ENCODE measurements around the gene CCDC181. TPM values are rescaled to one million over a fixed set of nuclear protein-coding genes. Genes with fewer than 3 reads are reported as not detected.
A peak's percentile ranks its signal among the peaks of the same experiment; 100 is the strongest.

Gene CCDC181
- total RNA-seq, 5 donors from 2014 or later (not counting 1 experiment from before 2014, with no cell fraction given): not detected

- Mint-ChIP-seq H3K4me3 (no peak overlapping the region), H3K27ac (no peak overlapping the region), H3K27me3 (no peaks in the 10 kb centered on the region), H3K36me3 (peaks cover 42% of the 10 kb centered on the region), H3K4me1 (no peaks in the 10 kb centered on the region), H3K9me3 (no peaks in the 10 kb centered on the region)
- ChIA-PET CTCF (interaction anchor here in 1 of 2 donors (0.6 to 1.1 kb wide), 2 partner anchors 35 to 154 kb away, joined by 4 read pairs; no protein-coding TSS in a partner anchor), POLR2A (interaction anchor here in 1 of 2 donors (1.0 kb wide), 1 partner anchor 974 kb away, joined by 3 read pairs; no protein-coding TSS in a partner anchor)
- ATAC-seq (replicated peaks in 1 of 4) (no peak), DNase-seq (no peak)
- Histone ChIP-seq H3K4me3 (ENCODE audit: control insufficient read depth in 1 of 2, extremely low read depth in 1 of 2, low read length in 1 of 2) (no peak overlapping the region), H3K4me1 (ENCODE audit: control insufficient read depth in 1 of 2, extremely low read depth in 1 of 2, insufficient read depth in 2 of 2, low read length in 2 of 2) (no peaks in the 10 kb centered on the region), H3K36me3 (ENCODE audit: control insufficient read depth in 2 of 2, extremely low read depth in 1 of 2, insufficient read depth in 1 of 2, low read length in 1 of 2) (peaks cover 6 to 71% of the 10 kb centered on the region in 2 donors), H3K9me3 (no peaks in the 10 kb centered on the region), H3K27me3 (replicated peaks in 1 of 2; ENCODE audit: control insufficient read depth in 2 of 2, extremely low read depth in 1 of 2, insufficient read depth in 2 of 2, low read length in 1 of 2) (no peaks in the 10 kb centered on the region), H3K27ac (ENCODE audit: low read length) (no peak overlapping the region)
- WGBS (ENCODE audit: insufficient coverage): 95% methylated on average over 2 of the region's 4 CpGs
Observed at GRCh38 chr1:169383449-169383848, 43.8 kb downstream of the CCDC181 start.

DNA sequence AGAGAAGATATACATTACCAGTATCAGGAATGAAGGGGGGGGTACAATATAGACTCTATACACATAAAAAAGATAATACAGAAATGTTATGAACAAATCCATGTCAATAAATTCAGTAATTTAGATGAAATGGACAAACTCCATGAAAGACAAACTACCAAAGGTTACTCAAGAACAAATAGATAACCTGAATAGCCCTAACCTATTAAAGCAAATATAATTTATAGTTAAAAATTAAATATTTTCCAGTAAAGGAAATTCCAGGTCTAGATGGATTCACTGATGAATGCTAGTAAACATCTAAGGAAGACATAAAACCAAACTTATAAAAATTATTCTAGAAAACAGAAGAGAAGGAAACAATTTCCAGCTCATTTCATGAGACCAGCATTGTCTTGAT is 46.1 kb downstream of the CCDC181 start:
- Histone ChIP-seq H3K36me3 (ENCODE audit: control insufficient read depth in 2 of 2, extremely low read depth in 1 of 2, insufficient read depth in 1 of 2, low read length in 1 of 2) (peaks cover 6 to 73% of the 10 kb centered on the region in 2 donors), H3K27me3 (replicated peaks in 1 of 2; ENCODE audit: control insufficient read depth in 2 of 2, extremely low read depth in 1 of 2, insufficient read depth in 2 of 2, low read length in 1 of 2) (no peaks in the 10 kb centered on the region), H3K4me1 (ENCODE audit: control insufficient read depth in 1 of 2, extremely low read depth in 1 of 2, insufficient read depth in 2 of 2, low read length in 2 of 2) (no peaks in the 10 kb centered on the region), H3K4me3 (ENCODE audit: control insufficient read depth in 1 of 2, extremely low read depth in 1 of 2, low read length in 1 of 2) (no peak overlapping the region), H3K27ac (ENCODE audit: low read length) (no peak overlapping the region), H3K9me3 (no peaks in the 10 kb centered on the region)
- ATAC-seq (replicated peaks in 1 of 4) (no peak), DNase-seq (no peak)
- peaks cover 0 to 2% (median 0%) of the 10 kb centered on the region in 3 donors for H3K4me1 Mint-ChIP-seq
- H3K27me3 Mint-ChIP-seq: no peaks in the 10 kb centered on the region
- ChIA-PET POLR2A (no interaction called here), CTCF (interaction anchor here in 1 of 2 donors (0.6 kb wide), 1 partner anchor 26 kb away, joined by 5 read pairs; no protein-coding TSS in a partner anchor)
- no peak overlapping the region for H3K4me3 Mint-ChIP-seq
- no peak overlapping the region for H3K27ac Mint-ChIP-seq
- no peaks in the 10 kb centered on the region for H3K9me3 Mint-ChIP-seq
- H3K36me3 Mint-ChIP-seq: peaks cover 49% of the 10 kb centered on the region

DNA sequence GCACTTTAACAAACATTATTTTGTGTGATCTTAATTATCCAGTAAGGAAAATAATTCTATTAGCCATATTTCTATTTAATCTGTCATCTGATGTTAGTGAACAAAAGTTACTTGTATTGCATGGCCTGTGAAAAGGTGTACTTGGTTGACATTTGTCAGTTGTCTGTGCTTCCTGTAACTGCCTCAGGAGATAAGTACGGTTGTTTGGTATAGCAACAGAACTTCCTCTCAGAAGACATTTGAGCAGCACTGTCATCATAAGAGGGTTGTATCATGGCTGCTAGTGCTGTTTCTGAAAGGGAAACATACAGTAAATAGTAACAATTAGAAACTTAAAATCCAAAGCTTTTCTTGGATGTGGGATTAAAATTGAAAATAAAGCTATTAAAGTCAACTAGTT is 55.9 kb downstream of the CCDC181 start:
- H3K27ac Mint-ChIP-seq: no peak overlapping the region
- peaks cover 4 to 31% of the 10 kb centered on the region in 2 experiments for H3K4me1 ChIP-seq (ENCODE audit: control insufficient read depth in 1 of 2, extremely low read depth in 1 of 2, insufficient read depth in 2 of 2, low read length in 2 of 2)
- no peak overlapping the region for H3K4me3 Mint-ChIP-seq
- H3K4me1 Mint-ChIP-seq: peaks cover 16 to 31% (median 30%) of the 10 kb centered on the region in 3 donors
- ChIA-PET POLR2A (interaction anchor here in 1 of 2 donors (0.5 kb wide), 1 partner anchor 322 kb away, joined by 5 read pairs; no protein-coding TSS in a partner anchor), CTCF (interaction anchor here in 1 of 2 donors (0.5 kb wide), 1 partner anchor 119 kb away, joined by 4 read pairs; no protein-coding TSS in a partner anchor)
- H3K27ac ChIP-seq (ENCODE audit: low read length): peak overlapping the region; percentile 4
- H3K27me3 ChIP-seq (replicated peaks in 1 of 2; ENCODE audit: control insufficient read depth in 2 of 2, extremely low read depth in 1 of 2, insufficient read depth in 2 of 2, low read length in 1 of 2): no peaks in the 10 kb centered on the region
- peaks cover 0 to 6% of the 10 kb centered on the region in 2 donors for H3K36me3 ChIP-seq (ENCODE audit: control insufficient read depth in 2 of 2, extremely low read depth in 1 of 2, insufficient read depth in 1 of 2, low read length in 1 of 2)
- ATAC-seq (replicated peaks in 1 of 4) (no peak), DNase-seq (peak in 1 of 35 experiments; percentile 33)
- no peaks in the 10 kb centered on the region for H3K27me3 Mint-ChIP-seq
- H3K9me3 Mint-ChIP-seq: no peaks in the 10 kb centered on the region
- peaks cover 31% of the 10 kb centered on the region for H3K36me3 Mint-ChIP-seq
- no peak overlapping the region for H3K4me3 ChIP-seq (ENCODE audit: control insufficient read depth in 1 of 2, extremely low read depth in 1 of 2, low read length in 1 of 2)
- WGBS (ENCODE audit: insufficient coverage): 20% methylated on average over 1 of the region's 1 CpG
- H3K9me3 ChIP-seq: no peaks in the 10 kb centered on the region

DNA sequence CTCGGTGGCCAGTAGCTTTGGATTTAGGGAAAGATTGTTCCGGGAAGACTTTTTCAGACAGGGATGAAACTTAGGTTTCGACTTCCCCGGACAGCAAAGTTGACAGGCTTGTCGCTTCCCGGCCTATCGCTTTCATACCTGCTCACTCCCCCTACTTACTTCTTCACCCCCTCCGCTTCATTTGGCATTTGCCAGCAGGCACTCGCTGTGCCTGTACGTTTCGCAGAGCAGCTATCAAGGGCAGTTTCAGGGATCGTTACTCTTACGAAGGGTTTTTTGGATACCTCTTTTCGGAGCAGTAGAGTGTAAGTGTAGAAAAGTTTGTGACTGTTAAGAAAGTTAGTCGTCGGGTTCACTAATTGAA is 58.9 kb downstream of the CCDC181 start:
- peaks cover 4 to 31% of the 10 kb centered on the region in 2 experiments for H3K4me1 ChIP-seq (ENCODE audit: control insufficient read depth in 1 of 2, extremely low read depth in 1 of 2, insufficient read depth in 2 of 2, low read length in 2 of 2)
- peaks cover 24% of the 10 kb centered on the region for H3K36me3 Mint-ChIP-seq
- H3K9me3 ChIP-seq: peaks cover 2% of the 10 kb centered on the region
- H3K27ac ChIP-seq (ENCODE audit: low read length): peak overlapping the region; percentile 84
- no peaks in the 10 kb centered on the region for H3K27me3 Mint-ChIP-seq
- H3K9me3 Mint-ChIP-seq: peaks cover 0 to 6% (median 5%) of the 10 kb centered on the region in 3 donors
- DNase-seq: peak in 25 of 35 experiments; percentile 2 to 54 (median 13)
- no peaks in the 10 kb centered on the region for H3K27me3 ChIP-seq (replicated peaks in 1 of 2; ENCODE audit: control insufficient read depth in 2 of 2, extremely low read depth in 1 of 2, insufficient read depth in 2 of 2, low read length in 1 of 2)
- no peak overlapping the region for H3K27ac Mint-ChIP-seq
- CTCF ChIA-PET: interaction anchor here (0.6 to 3.0 kb wide), 7 partner anchors 19 to 1026 kb away, joined by 3 to 31 read pairs (median 3); no protein-coding TSS in a partner anchor
- under 1% methylated on average over 13 of the region's 16 CpGs for WGBS (ENCODE audit: insufficient coverage)
- peaks cover 0 to 4% of the 10 kb centered on the region in 2 donors for H3K36me3 ChIP-seq (ENCODE audit: control insufficient read depth in 2 of 2, extremely low read depth in 1 of 2, insufficient read depth in 1 of 2, low read length in 1 of 2)
- peaks cover 25 to 41% (median 36%) of the 10 kb centered on the region in 3 donors for H3K4me1 Mint-ChIP-seq
- no peak for ATAC-seq (replicated peaks in 1 of 4)
- H3K4me3 Mint-ChIP-seq: no peak overlapping the region
- peak overlapping the region; percentile 69 to 77 for H3K4me3 ChIP-seq (ENCODE audit: control insufficient read depth in 1 of 2, extremely low read depth in 1 of 2, low read length in 1 of 2)
- POLR2A ChIA-PET: interaction anchor here (0.6 to 1.1 kb wide), 2 partner anchors 525 to 526 kb away, joined by 3 to 4 read pairs; partner anchors contain the start of gene SCYL3 (in 1 of the 2)

DNA sequence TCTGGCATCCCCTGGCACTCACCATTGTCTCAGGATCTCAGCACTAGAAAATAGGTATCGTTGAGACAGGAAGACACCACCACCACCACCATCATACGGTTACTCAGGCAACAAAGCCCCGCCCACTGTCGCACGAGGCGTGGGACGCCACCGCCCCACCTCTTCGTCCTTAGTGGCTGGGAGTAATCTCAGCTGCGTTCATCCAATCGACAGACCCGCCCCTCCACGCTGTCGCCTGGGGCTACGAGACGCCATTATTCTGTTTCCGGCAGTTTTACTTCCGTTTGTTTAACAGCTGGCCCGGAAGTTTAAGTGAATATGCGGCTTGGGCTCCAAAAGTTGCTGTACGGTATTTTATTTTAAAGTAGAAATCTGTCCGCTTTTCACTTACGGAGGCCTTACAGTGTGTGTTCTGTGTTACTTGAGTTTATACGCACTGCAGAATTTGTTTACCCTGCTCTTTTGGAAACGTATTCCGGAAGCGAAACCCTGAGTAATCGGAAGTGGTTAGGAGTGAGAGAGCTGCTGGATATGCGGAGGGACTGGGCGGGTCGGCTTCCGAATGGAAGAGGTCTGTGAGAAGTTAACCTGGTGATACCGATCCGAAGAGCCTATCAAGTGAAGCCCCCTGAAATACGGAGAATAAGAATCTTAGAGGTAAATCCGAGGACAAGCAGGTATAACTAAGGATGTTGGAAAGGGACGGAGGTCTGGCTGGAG is 59.4 kb downstream of the CCDC181 start, which contains the start of the genes BLZF1 and NME7:
Gene BLZF1, plus strand, starts transcription at position 510 of the 720 bp plus-strand sequence. CDS start 1,328 bp downstream, outside the sequence.
Gene NME7, minus strand, starts transcription at position 112 of the 720 bp plus-strand sequence. Its CDS starts 87 bp downstream, at position 25.
- under 1% methylated on average over 36 of the region's 37 CpGs for whole genome bisulfite sequencing (ENCODE audit: insufficient coverage)
- Histone ChIP-seq H3K27ac (ENCODE audit: low read length) (peak within 1 kb of the TSS; percentile 84), H3K4me3 (ENCODE audit: control insufficient read depth in 1 of 2, extremely low read depth in 1 of 2, low read length in 1 of 2) (peak within 1 kb of the TSS; percentile 69 to 77), H3K9me3 (peaks cover 2% of the 10 kb centered on the region), H3K27me3 (replicated peaks in 1 of 2; ENCODE audit: control insufficient read depth in 2 of 2, extremely low read depth in 1 of 2, insufficient read depth in 2 of 2, low read length in 1 of 2) (no peaks in the 10 kb centered on the region), H3K36me3 (ENCODE audit: control insufficient read depth in 2 of 2, extremely low read depth in 1 of 2, insufficient read depth in 1 of 2, low read length in 1 of 2) (peaks cover 0 to 4% of the 10 kb centered on the region in 2 donors), H3K4me1 (ENCODE audit: control insufficient read depth in 1 of 2, extremely low read depth in 1 of 2, insufficient read depth in 2 of 2, low read length in 2 of 2) (peaks cover 4 to 31% of the 10 kb centered on the region in 2 experiments)
- H3K27ac Mint-ChIP-seq: no peak within 1 kb of the TSS
- peaks cover 0 to 6% (median 5%) of the 10 kb centered on the region in 3 donors for H3K9me3 Mint-ChIP-seq
- POLR2A ChIA-PET: interaction anchor here in 1 of 2 donors (0.6 to 1.1 kb wide), 2 partner anchors 526 to 698 kb away, joined by 3 to 4 read pairs; partner anchors contain the start of gene SCYL3
- peaks cover 22 to 40% (median 34%) of the 10 kb centered on the region in 3 donors for H3K4me1 Mint-ChIP-seq
- peaks cover 20% of the 10 kb centered on the region for H3K36me3 Mint-ChIP-seq
- no peaks in the 10 kb centered on the region for H3K27me3 Mint-ChIP-seq
- H3K4me3 Mint-ChIP-seq: peak within 1 kb of the TSS in 1 of 3 donors; percentile 67
- ATAC-seq (replicated peaks in 1 of 4) (peak; percentile 96 to 99 (median 98)), DNase-seq (peak; percentile 95 to 99 (median 99))
- CTCF ChIA-PET: interaction anchor here (0.6 to 3.0 kb wide), 10 partner anchors 19 to 1025 kb away, joined by 3 to 31 read pairs (median 3); partner anchors contain the start of gene METTL18 (in 1 of the 2)

Data from T-cell (primary cell).